ENCODE data around the gene DOCK9. TPM values are rescaled to one million over a fixed set of nuclear protein-coding genes. Genes with fewer than 3 reads are reported as not detected.

Gene DOCK9
- total RNA-seq, 1 donor from 2014 or later: 21.0 TPM

GRCh38 chr13:98877936-98878335 lies 99.9 kb downstream of the DOCK9 start:
- Mint-ChIP-seq H3K4me3 (no peak overlapping the region), H3K27ac (no peak overlapping the region), H3K4me1 (peaks cover 13% of the 10 kb centered on the region), H3K36me3 (peaks cover 30% of the 10 kb centered on the region), H3K9me3 (peaks cover 10% of the 10 kb centered on the region), H3K27me3 (ENCODE audit: low read depth) (no peaks in the 10 kb centered on the region)
- no peak for DNase-seq (ENCODE audit: low spot score in 2 of 2, unreplicated experiment in 2 of 2)
- no peak for TF ChIP-seq CTCF (IDR thresholded peaks at IDR 0.05; ENCODE audit: unreplicated experiment)

DNA sequence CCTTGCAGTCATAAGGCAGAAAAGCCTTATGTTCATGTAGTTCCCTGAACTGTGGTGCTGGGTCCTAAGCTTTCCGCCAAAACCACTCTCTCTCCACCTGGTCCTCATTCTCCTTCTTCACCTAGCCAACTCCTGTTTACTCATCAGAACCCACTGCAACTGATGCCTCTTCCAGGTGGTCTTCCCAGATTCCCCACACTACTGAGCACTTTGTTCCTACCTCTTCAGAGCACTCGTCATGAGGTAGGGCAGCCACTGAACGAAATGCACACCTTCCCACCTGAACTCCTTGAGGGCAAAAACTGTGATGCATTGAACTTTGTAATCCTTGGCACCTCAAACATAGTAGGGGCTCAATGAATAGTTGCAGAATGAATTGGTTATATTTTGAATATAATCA lies 100.4 kb downstream of the DOCK9 start:
- no peak overlapping the region for H3K27ac Mint-ChIP-seq
- peaks cover 14% of the 10 kb centered on the region for H3K9me3 Mint-ChIP-seq
- no peak for TF ChIP-seq CTCF (IDR thresholded peaks at IDR 0.05; ENCODE audit: unreplicated experiment)
- no peak for DNase-seq (ENCODE audit: low spot score in 2 of 2, unreplicated experiment in 2 of 2)
- peaks cover 35% of the 10 kb centered on the region for H3K36me3 Mint-ChIP-seq
- H3K4me3 Mint-ChIP-seq: no peak overlapping the region
- H3K4me1 Mint-ChIP-seq: peaks cover 13% of the 10 kb centered on the region
- no peaks in the 10 kb centered on the region for H3K27me3 Mint-ChIP-seq (ENCODE audit: low read depth)

- TF ChIP-seq CTCF (IDR thresholded peaks at IDR 0.05; ENCODE audit: unreplicated experiment): no peak
- H3K27ac Mint-ChIP-seq: no peak overlapping the region
- peaks cover 14% of the 10 kb centered on the region for H3K9me3 Mint-ChIP-seq
- H3K4me3 Mint-ChIP-seq: no peak overlapping the region
- peaks cover 13% of the 10 kb centered on the region for H3K4me1 Mint-ChIP-seq
- no peak for DNase-seq (ENCODE audit: low spot score in 2 of 2, unreplicated experiment in 2 of 2)
- H3K27me3 Mint-ChIP-seq (ENCODE audit: low read depth): no peaks in the 10 kb centered on the region
- H3K36me3 Mint-ChIP-seq: peaks cover 26% of the 10 kb centered on the region
Observed at GRCh38 chr13:98875146-98875729, 102.6 kb downstream of the DOCK9 start.

GRCh38 chr13:98874029-98874397 lies 103.9 kb downstream of the DOCK9 start:
- no peak for TF ChIP-seq CTCF (IDR thresholded peaks at IDR 0.05; ENCODE audit: unreplicated experiment)
- Mint-ChIP-seq H3K27me3 (ENCODE audit: low read depth) (no peaks in the 10 kb centered on the region), H3K4me3 (no peak overlapping the region), H3K27ac (no peak overlapping the region), H3K4me1 (peaks cover 10% of the 10 kb centered on the region), H3K36me3 (peaks cover 25% of the 10 kb centered on the region), H3K9me3 (peaks cover 14% of the 10 kb centered on the region)
- DNase-seq (ENCODE audit: low spot score in 2 of 2, unreplicated experiment in 2 of 2): no peak

- Mint-ChIP-seq H3K27ac (no peak overlapping the region), H3K4me3 (no peak overlapping the region), H3K9me3 (peaks cover 14% of the 10 kb centered on the region), H3K36me3 (peaks cover 25% of the 10 kb centered on the region), H3K27me3 (ENCODE audit: low read depth) (no peaks in the 10 kb centered on the region), H3K4me1 (peaks cover 7% of the 10 kb centered on the region)
- no peak for TF ChIP-seq CTCF (IDR thresholded peaks at IDR 0.05; ENCODE audit: unreplicated experiment)
- DNase-seq (ENCODE audit: low spot score in 2 of 2, unreplicated experiment in 2 of 2): no peak
Observed at GRCh38 chr13:98873377-98874028, 104.4 kb downstream of the DOCK9 start.

All from mesothelial cell of epicardium (in vitro differentiated cells).